ENCODE results near the gene LDLRAD4. TPM values are rescaled to one million over a fixed set of nuclear protein-coding genes. Genes with fewer than 3 reads are reported as not detected.

Gene LDLRAD4
- polyA plus RNA-seq, 1 of the 3 experiments (the other 2 are of a cell fraction): 0.16 TPM

- no peak for TF ChIP-seq GATA2 (CRISPR knock-in tag; IDR thresholded peaks at IDR 0.05)
- no peak for TF ChIP-seq EP300 (IDR thresholded peaks at IDR 0.05; ENCODE audit: borderline replicate concordance in 1 of 2, low read depth in 1 of 2, low read length in 1 of 2)
- TF ChIP-seq REST (IDR thresholded peaks at IDR 0.05; ENCODE audit: low read depth, low read length): no peak
- TF ChIP-seq MEF2A (IDR thresholded peaks at IDR 0.05; ENCODE audit: borderline replicate concordance, low read depth): no peak
- TF ChIP-seq NRF1 (IDR thresholded peaks at IDR 0.05; ENCODE audit: low read depth, low read length): no peak
- no peak for TF ChIP-seq SMC3 (IDR thresholded peaks at IDR 0.05; ENCODE audit: low read depth, low read length)
- TF ChIP-seq GABPA (IDR thresholded peaks at IDR 0.05; ENCODE audit: low read depth): no peak
- TF ChIP-seq YY1 (IDR thresholded peaks at IDR 0.05; ENCODE audit: low read depth): no peak
- no peak for TF ChIP-seq FOXM1 (IDR thresholded peaks at IDR 0.05; ENCODE audit: low read depth)
- no peak for TF ChIP-seq USF1 (IDR thresholded peaks at IDR 0.05; ENCODE audit: borderline replicate concordance, low read depth)
- Histone ChIP-seq H3K4me1 (ENCODE audit: control insufficient read depth in 1 of 2, insufficient read depth in 2 of 2, low read depth in 1 of 2, low read length in 1 of 2) (peaks cover 0 to 9% of the 10 kb centered on the region in 2 experiments; a peak in 1 of 4 replicates), H3K4me3 (ENCODE audit: low read depth in 2 of 2, low read length in 1 of 2) (no peak overlapping the region), H3F3A (replicated peaks; ENCODE audit: insufficient read depth) (no peaks in the 10 kb centered on the region), H3K36me3 (replicated peaks in 1 of 2; ENCODE audit: control insufficient read depth in 1 of 2, insufficient read depth in 2 of 2, low read length in 1 of 2) (no peaks in the 10 kb centered on the region), H3K79me2 (ENCODE audit: insufficient read depth) (no peaks in the 10 kb centered on the region), H3K9ac (no peak overlapping the region), H4K20me1 (ENCODE audit: insufficient read depth) (no peaks in the 10 kb centered on the region), H3K27ac (ENCODE audit: low read depth in 2 of 2, low read length in 1 of 2) (no peak overlapping the region), H3K4me2 (no peak overlapping the region), H3K9me2 (no peaks in the 10 kb centered on the region), H3K27me3 (ENCODE audit: insufficient read depth) (no peaks in the 10 kb centered on the region), H2AFZ (ENCODE audit: low read depth) (no peak overlapping the region), H3K9me3 (no peaks in the 10 kb centered on the region)
- CTCF ChIA-PET: interaction anchor here (1.0 kb wide), 1 partner anchor 17 kb away, joined by 4 read pairs; no protein-coding TSS in a partner anchor
- WGBS (ENCODE audit: low lambda C conversion rate): 57% methylated on average over 10 of the region's 11 CpGs
- no peak for DNase-seq
- POLR2A ChIA-PET: no interaction called here
These were observed 262.2 kb downstream of the LDLRAD4 start for GRCh38 chr18:13480571-13481255.

- DNase-seq: no peak
- Histone ChIP-seq H3K9me2 (no peaks in the 10 kb centered on the region), H3K27me3 (ENCODE audit: insufficient read depth) (no peaks in the 10 kb centered on the region), H2AFZ (ENCODE audit: low read depth) (no peak overlapping the region), H3K79me2 (ENCODE audit: insufficient read depth) (no peaks in the 10 kb centered on the region), H3K4me2 (no peak overlapping the region), H3K9ac (no peak overlapping the region), H4K20me1 (ENCODE audit: insufficient read depth) (no peaks in the 10 kb centered on the region), H3F3A (replicated peaks; ENCODE audit: insufficient read depth) (no peaks in the 10 kb centered on the region), H3K4me3 (ENCODE audit: low read depth in 2 of 2, low read length in 1 of 2) (no peak overlapping the region), H3K36me3 (replicated peaks in 1 of 2; ENCODE audit: control insufficient read depth in 1 of 2, insufficient read depth in 2 of 2, low read length in 1 of 2) (no peaks in the 10 kb centered on the region), H3K27ac (ENCODE audit: low read depth in 2 of 2, low read length in 1 of 2) (no peak overlapping the region; a peak in 1 of 4 replicates), H3K9me3 (no peaks in the 10 kb centered on the region), H3K4me1 (ENCODE audit: control insufficient read depth in 1 of 2, insufficient read depth in 2 of 2, low read depth in 1 of 2, low read length in 1 of 2) (peaks cover 0 to 10% of the 10 kb centered on the region in 2 experiments; a peak in 1 of 4 replicates)
- 63% methylated on average over 9 of the region's 11 CpGs for whole genome bisulfite sequencing (ENCODE audit: low lambda C conversion rate)
- ChIA-PET CTCF (interaction anchor here (1.0 to 1.5 kb wide), 2 partner anchors 17 to 265 kb away, joined by 4 to 5 read pairs; no protein-coding TSS in a partner anchor), POLR2A (no interaction called here)
- TF ChIP-seq NRF1 (IDR thresholded peaks at IDR 0.05; ENCODE audit: low read depth, low read length) (no peak), SMC3 (IDR thresholded peaks at IDR 0.05; ENCODE audit: low read depth, low read length) (no peak), FOXM1 (IDR thresholded peaks at IDR 0.05; ENCODE audit: low read depth) (no peak), TAF1 (IDR thresholded peaks at IDR 0.05; ENCODE audit: borderline replicate concordance, low read depth, low read length) (no peak), EP300 (IDR thresholded peaks at IDR 0.05; ENCODE audit: borderline replicate concordance in 1 of 2, low read depth in 1 of 2, low read length in 1 of 2) (no peak), CHD2 (IDR thresholded peaks at IDR 0.05; ENCODE audit: low read length, partially characterized antibody) (no peak), USF1 (IDR thresholded peaks at IDR 0.05; ENCODE audit: borderline replicate concordance, low read depth) (no peak), REST (IDR thresholded peaks at IDR 0.05; ENCODE audit: low read depth, low read length) (no peak), ZBTB33 (IDR thresholded peaks at IDR 0.05; ENCODE audit: borderline replicate concordance, low read depth) (no peak)
These were observed 262.8 kb downstream of the LDLRAD4 start for GRCh38 chr18:13481331-13481730.

All from SK-N-SH (cell line).